H9 (cell line): ENCODE measurements around the gene ARHGAP31. TPM values are rescaled to one million over a fixed set of nuclear protein-coding genes. Genes with fewer than 3 reads are reported as not detected.

Source experiments
- DNase-seq: peaks from one replicate; pipeline ENCODE4 v3.0.0-alpha.2; 2017
- H2AFZ ChIP-seq: one replicate; pipeline ENCODE4 v1.6.1; 2013; ENCODE audit warnings: mild to moderate bottlenecking, low read length, control low read depth, moderate library complexity
- H2AK5ac ChIP-seq: 2 replicates; pipeline ENCODE4 v1.6.1; 2013; ENCODE audit warnings: low read length, control low read depth, mixed read lengths; ENCODE audit not compliant: insufficient read length
- H2BK120ac ChIP-seq: one replicate; pipeline ENCODE4 v1.6.1; 2013; ENCODE audit warnings: low read depth, mild to moderate bottlenecking, low read length, control low read depth, inconsistent platforms; ENCODE audit not compliant: poor library complexity, severe bottlenecking
- H2BK12ac ChIP-seq: 2 replicates; pipeline ENCODE4 v1.6.1; 2013; ENCODE audit warnings: low read length, control low read depth, mixed read lengths, low read depth; ENCODE audit not compliant: insufficient read length
- H2BK15ac ChIP-seq: 2 replicates; pipeline ENCODE4 v1.6.1; 2013; ENCODE audit warnings: low read depth, low read length, control low read depth
- H2BK20ac ChIP-seq: one replicate; pipeline ENCODE4 v1.6.1; 2013; ENCODE audit warnings: low read depth, mild to moderate bottlenecking, low read length, control low read depth, inconsistent platforms; ENCODE audit not compliant: poor library complexity, severe bottlenecking
- H2BK5ac ChIP-seq: 2 replicates; pipeline ENCODE4 v1.6.1; 2013; ENCODE audit warnings: low read length, control low read depth, mixed read lengths; ENCODE audit not compliant: insufficient read length
- H3K14ac ChIP-seq: 2 replicates; pipeline ENCODE4 v1.6.1; 2013; ENCODE audit warnings: low read length, control low read depth; ENCODE audit not compliant: insufficient read depth
- H3K18ac ChIP-seq: 2 replicates; pipeline ENCODE4 v1.6.1; 2013; ENCODE audit warnings: low read depth, mild to moderate bottlenecking, mixed read lengths, low read length, control low read depth; ENCODE audit not compliant: insufficient read length
- H3K23ac ChIP-seq: 2 replicates; pipeline ENCODE4 v1.6.1; 2013; ENCODE audit warnings: low read length, control low read depth, mixed read lengths, low read depth; ENCODE audit not compliant: insufficient read length
- H3K23me2 ChIP-seq: 2 replicates; pipeline ENCODE4 v1.6.1; 2013; ENCODE audit warnings: low read depth, mild to moderate bottlenecking, mixed read lengths, low read length, control low read depth; ENCODE audit not compliant: insufficient read length, poor library complexity, severe bottlenecking
- H3K27ac ChIP-seq: 2 replicates; pipeline ENCODE4 v1.5.1; 2013; ENCODE audit warnings: low read length, control low read depth, mixed read lengths, low read depth; ENCODE audit not compliant: insufficient read length
- H3K27me3 ChIP-seq: 2 replicates; pipeline ENCODE4 v1.6.1; 2013; ENCODE audit warnings: low read length, control low read depth, inconsistent platforms; ENCODE audit not compliant: insufficient read depth
- H3K4ac ChIP-seq: 2 replicates; pipeline ENCODE4 v1.6.1; 2013; ENCODE audit warnings: low read depth, mild to moderate bottlenecking, control low read depth, inconsistent platforms, low read length, moderate library complexity
- H3K4me1 ChIP-seq: 2 replicates; pipeline ENCODE4 v1.6.1; 2013; ENCODE audit warnings: low read length, control low read depth, inconsistent platforms; ENCODE audit not compliant: insufficient read depth
- H3K4me2 ChIP-seq: 2 replicates; pipeline ENCODE4 v1.6.1; 2013; ENCODE audit warnings: low read length, control low read depth, mixed read lengths; ENCODE audit not compliant: insufficient read length, insufficient read depth
- H3K56ac ChIP-seq: 2 replicates; pipeline ENCODE4 v1.6.1; 2013; ENCODE audit warnings: low read depth, mild to moderate bottlenecking, mixed read lengths, low read length, control low read depth; ENCODE audit not compliant: insufficient read length
- H3K79me1 ChIP-seq: 2 replicates; pipeline ENCODE4 v1.6.1; 2013; ENCODE audit warnings: low read depth, mild to moderate bottlenecking, moderate library complexity, low read length, control low read depth, inconsistent platforms; ENCODE audit not compliant: insufficient read depth, poor library complexity, severe bottlenecking
- H3K79me2 ChIP-seq: 2 replicates; pipeline ENCODE4 v1.6.1; 2013; ENCODE audit warnings: low read length, control low read depth, inconsistent platforms; ENCODE audit not compliant: insufficient read depth
- H3K9ac ChIP-seq: 2 replicates; pipeline ENCODE4 v1.6.1; 2013; ENCODE audit warnings: low read length, control low read depth, mixed read lengths; ENCODE audit not compliant: insufficient read length; ENCODE audit errors: extremely low read depth
- H3K9me3 ChIP-seq: one replicate; pipeline ENCODE4 v1.6.1; 2013; ENCODE audit warnings: low read depth, low read length, inconsistent platforms; ENCODE audit not compliant: control insufficient read depth
- H3T11ph ChIP-seq: one replicate; pipeline ENCODE4 v1.6.1; 2013; ENCODE audit warnings: mild to moderate bottlenecking, low read length, control low read depth, inconsistent platforms
- H4K20me1 ChIP-seq: one replicate; pipeline ENCODE4 v1.6.1; 2013; ENCODE audit not compliant: control insufficient read depth, insufficient read length, insufficient read depth
- H4K5ac ChIP-seq: 2 replicates; pipeline ENCODE4 v1.6.1; 2013; ENCODE audit warnings: low read depth, mild to moderate bottlenecking, mixed read lengths, low read length, control low read depth; ENCODE audit not compliant: insufficient read length
- H4K8ac ChIP-seq: replicated peaks from 2 replicates; pipeline ENCODE4 v1.6.1; 2013; ENCODE audit warnings: low read length, control low read depth, mixed read lengths, low read depth; ENCODE audit not compliant: insufficient read length
- H4K91ac ChIP-seq: 2 replicates; pipeline ENCODE4 v1.6.1; 2013; ENCODE audit warnings: low read depth, mild to moderate bottlenecking, moderate library complexity, mixed read lengths, low read length, control low read depth; ENCODE audit not compliant: insufficient read length
- H3K27ac Mint-ChIP-seq, 3 experiments: 2 replicates in 2 of 3; 3 replicates in 1 of 3; pipeline ENCODE4 v1.8.0; 2020 to 2021; ENCODE audit warnings: mixed read lengths in 3 of 3, mild to moderate bottlenecking in 1 of 3, moderate library complexity in 1 of 3
- H3K27me3 Mint-ChIP-seq: 2 replicates; pipeline ENCODE4 v1.8.0; 2021; ENCODE audit warnings: low read depth, mild to moderate bottlenecking, moderate library complexity, mixed read lengths
- H3K36me3 Mint-ChIP-seq, 3 experiments: 2 replicates in 2 of 3; 3 replicates in 1 of 3; pipeline ENCODE4 v1.8.0; 2020 to 2021; ENCODE audit warnings: low read depth in 3 of 3, mixed read lengths in 3 of 3; ENCODE audit not compliant: insufficient read depth in 1 of 3
- H3K4me1 Mint-ChIP-seq, 2 experiments: 2 replicates each; pipeline ENCODE4 v1.8.0; 2020; ENCODE audit warnings: mixed read lengths in 2 of 2
- H3K4me3 Mint-ChIP-seq, 2 experiments: 2 replicates in 1 of 2; 3 replicates in 1 of 2; pipeline ENCODE4 v1.8.0; 2020 to 2021; ENCODE audit warnings: mild to moderate bottlenecking in 2 of 2, mixed read lengths in 2 of 2, moderate library complexity in 1 of 2
- H3K9me3 Mint-ChIP-seq, 2 experiments: 2 replicates in 1 of 2; 3 replicates in 1 of 2; pipeline ENCODE4 v1.8.0; 2020; ENCODE audit warnings: mild to moderate bottlenecking in 2 of 2, mixed read lengths in 2 of 2, moderate library complexity in 1 of 2
- WGBS: extraction: QIAGEN DNeasy Blood & Tissue Kit; methylation state at CpG from one replicate; pipeline ENCODE4 v1.1.7; 2013; ENCODE audit warnings: missing lambda C conversion rate, low lambda C conversion rate, mixed read lengths; ENCODE audit not compliant: insufficient read length; ENCODE audit errors: extremely low coverage; 5-methylcytosine and 5-hydroxymethylcytosine counted together
- total RNA-seq: library from RNA; stranded (reverse); gene quantifications from 2 replicates; pipeline ENCODE4 v1.2.1, GENCODE V29; 2021
- TF ChIP-seq, protein P1 (sequence below): fragments of 200-600 bp; sonication (generic); conservative IDR thresholded peaks from 3 replicates; pipeline ENCODE4 v1.8.0; 2021; ENCODE audit warnings: antibody characterized with exemption, mild to moderate bottlenecking

Gene ARHGAP31
- total RNA-seq, 1 experiment from 2014 or later, result 2.2 TPM

DNA sequence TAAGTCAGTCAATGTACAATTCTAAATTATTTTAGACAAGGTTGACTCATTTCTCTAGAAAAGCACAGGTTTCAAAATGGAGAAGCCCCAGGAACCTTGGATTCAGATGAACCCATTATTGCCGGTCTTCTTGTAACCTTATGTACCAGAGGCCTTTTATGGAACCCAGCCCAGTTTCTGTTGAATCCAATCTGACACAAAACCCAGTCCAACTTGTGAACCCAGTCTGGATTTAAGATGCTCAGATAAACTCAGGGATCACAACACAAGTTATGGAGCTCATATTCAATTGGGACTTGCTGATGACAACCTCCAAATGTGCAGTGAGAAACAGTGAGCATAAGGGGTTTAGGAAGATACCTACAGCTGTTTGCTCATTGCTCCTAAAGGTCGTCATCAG, 37.1 kb upstream of the ARHGAP31 start:
- Histone ChIP-seq H3K4me1 (peaks cover 10% of the 10 kb centered on the region; the same call in 1 of the 2 replicates), H3K79me1 (no peaks in the 10 kb centered on the region), H3K23me2 (no peaks in the 10 kb centered on the region), H2BK5ac (no peak overlapping the region), H2BK15ac (no peak overlapping the region), H2AFZ (no peak overlapping the region), H3K4me2 (no peak overlapping the region), H4K5ac (no peak overlapping the region), H3K9ac (no peak overlapping the region), H3K27me3 (no peaks in the 10 kb centered on the region), H2AK5ac (no peak overlapping the region), H3K79me2 (no peaks in the 10 kb centered on the region), H3K23ac (no peak overlapping the region), H3K14ac (peak overlapping the region; percentile 17; the same call in 1 of the 2 replicates), H3K27ac (peak overlapping the region; percentile 41), H4K91ac (no peak overlapping the region), H3K56ac (no peak overlapping the region), H2BK12ac (no peak overlapping the region), H4K8ac (no peak overlapping the region), H2BK120ac (no peak overlapping the region), H3T11ph (no peak overlapping the region), H3K9me3 (no peaks in the 10 kb centered on the region), H3K4ac (no peak overlapping the region), H4K20me1 (no peaks in the 10 kb centered on the region), H3K18ac (no peak overlapping the region), H2BK20ac (no peak overlapping the region)
- Mint-ChIP-seq H3K27ac (peak overlapping the region; percentile 46 to 85 (median 56); a peak in 5 of 7 replicates), H3K27me3 (no peaks in the 10 kb centered on the region), H3K9me3 (peaks cover 2 to 5% of the 10 kb centered on the region in 2 experiments; a peak in 4 of 5 replicates), H3K36me3 (peaks cover 0 to 11% (median 0%) of the 10 kb centered on the region in 3 experiments; a peak in 3 of 7 replicates), H3K4me3 (no peak overlapping the region), H3K4me1 (peaks cover 52 to 58% of the 10 kb centered on the region in 2 experiments)
- no peak for DNase-seq
- WGBS, result no CpG with 5 or more reads among the region's 2 CpGs
- TF ChIP-seq, protein P1, sequence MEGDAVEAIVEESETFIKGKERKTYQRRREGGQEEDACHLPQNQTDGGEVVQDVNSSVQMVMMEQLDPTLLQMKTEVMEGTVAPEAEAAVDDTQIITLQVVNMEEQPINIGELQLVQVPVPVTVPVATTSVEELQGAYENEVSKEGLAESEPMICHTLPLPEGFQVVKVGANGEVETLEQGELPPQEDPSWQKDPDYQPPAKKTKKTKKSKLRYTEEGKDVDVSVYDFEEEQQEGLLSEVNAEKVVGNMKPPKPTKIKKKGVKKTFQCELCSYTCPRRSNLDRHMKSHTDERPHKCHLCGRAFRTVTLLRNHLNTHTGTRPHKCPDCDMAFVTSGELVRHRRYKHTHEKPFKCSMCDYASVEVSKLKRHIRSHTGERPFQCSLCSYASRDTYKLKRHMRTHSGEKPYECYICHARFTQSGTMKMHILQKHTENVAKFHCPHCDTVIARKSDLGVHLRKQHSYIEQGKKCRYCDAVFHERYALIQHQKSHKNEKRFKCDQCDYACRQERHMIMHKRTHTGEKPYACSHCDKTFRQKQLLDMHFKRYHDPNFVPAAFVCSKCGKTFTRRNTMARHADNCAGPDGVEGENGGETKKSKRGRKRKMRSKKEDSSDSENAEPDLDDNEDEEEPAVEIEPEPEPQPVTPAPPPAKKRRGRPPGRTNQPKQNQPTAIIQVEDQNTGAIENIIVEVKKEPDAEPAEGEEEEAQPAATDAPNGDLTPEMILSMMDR, result no peak
